CD8-positive, alpha-beta memory T cell (primary cell): Measurements from ENCODE around the gene CA10. TPM values are rescaled to one million over a fixed set of nuclear protein-coding genes. Genes with fewer than 3 reads are reported as not detected.

Experiments used
- CTCF ChIA-PET: fragments of 350-600 bp; sonication (Branson Sonifier 250); formaldehyde crosslinking; loops from one replicate; lab custom pipeline; 2021; ENCODE audit warnings: antibody characterized with exemption; lab: Charles Lee
- POLR2A ChIA-PET: fragments of 350-600 bp; sonication (Branson Sonifier 250); formaldehyde crosslinking; loops from one replicate; lab custom pipeline; 2021; ENCODE audit warnings: antibody characterized with exemption; lab: Charles Lee
- DNase-seq, 5 donors: peaks; one replicate each; pipeline versions ENCODE4 v3.0.0 to v3.0.0-alpha.2; 2020 to 2022; ENCODE audit warnings: mixed read lengths in 1 of 5
- H3K27ac ChIP-seq: one replicate; pipeline ENCODE4 v1.7.0; 2013; ENCODE audit warnings: low read depth, mild to moderate bottlenecking, low read length, moderate library complexity
- H3K27me3 ChIP-seq: 2 replicates; pipeline ENCODE4 v1.7.0; 2013; ENCODE audit warnings: low read length, mild to moderate bottlenecking; ENCODE audit not compliant: insufficient read depth, poor library complexity, severe bottlenecking
- H3K36me3 ChIP-seq: 2 replicates; pipeline ENCODE4 v1.7.0; 2013; ENCODE audit warnings: mild to moderate bottlenecking, low read length, moderate library complexity; ENCODE audit not compliant: insufficient read depth
- H3K4me1 ChIP-seq: 2 replicates; pipeline ENCODE4 v1.7.0; 2013; ENCODE audit warnings: mild to moderate bottlenecking, low read length, moderate library complexity; ENCODE audit not compliant: insufficient read depth
- H3K4me3 ChIP-seq: 2 replicates; pipeline ENCODE4 v1.7.0; 2013; ENCODE audit warnings: mild to moderate bottlenecking, low read length
- H3K9me3 ChIP-seq: 2 replicates; pipeline ENCODE4 v1.7.0; 2013; ENCODE audit warnings: mild to moderate bottlenecking, low read length
- H3K27ac Mint-ChIP-seq, 8 donors: one replicate each; pipeline ENCODE4 v1.8.0; 2020 to 2021; ENCODE audit warnings: mixed read lengths in 8 of 8, mild to moderate bottlenecking in 6 of 8, inconsistent platforms in 3 of 8, moderate library complexity in 3 of 8
- H3K27me3 Mint-ChIP-seq, 2 donors: one replicate each; pipeline ENCODE4 v1.8.0; 2020 to 2021; ENCODE audit warnings: mixed read lengths in 2 of 2, mild to moderate bottlenecking in 1 of 2, moderate library complexity in 1 of 2
- H3K36me3 Mint-ChIP-seq, 3 donors: one replicate each; pipeline ENCODE4 v1.8.0; 2020 to 2021; ENCODE audit warnings: mixed read lengths in 3 of 3, inconsistent platforms in 1 of 3, mild to moderate bottlenecking in 1 of 3
- H3K4me1 Mint-ChIP-seq, 3 donors: one replicate each; pipeline ENCODE4 v1.8.0; 2020 to 2021; ENCODE audit warnings: mixed read lengths in 3 of 3, inconsistent platforms in 1 of 3, mild to moderate bottlenecking in 1 of 3
- H3K4me3 Mint-ChIP-seq, 7 donors: one replicate each; pipeline ENCODE4 v1.8.0; 2020 to 2021; ENCODE audit warnings: mixed read lengths in 7 of 7, mild to moderate bottlenecking in 6 of 7, moderate library complexity in 4 of 7, inconsistent platforms in 2 of 7
- H3K9me3 Mint-ChIP-seq, 5 donors: one replicate each; pipeline ENCODE4 v1.8.0; 2020 to 2022; ENCODE audit warnings: mixed read lengths in 5 of 5, mild to moderate bottlenecking in 3 of 5, moderate library complexity in 2 of 5, inconsistent platforms in 1 of 5
- polyA plus RNA-seq: library from polyadenylated mRNA; unstranded; fragments of 300-500 nt; fragmentation: Illumina TruSeq; gene quantifications from one replicate; pipeline ENCODE4 v1.2.3, GENCODE V29; 2021
- total RNA-seq, 2 experiments: library from RNA; stranded (reverse); gene quantifications; one replicate each; pipeline ENCODE4 v1.2.3, GENCODE V29; 2021

The CA10 gene
- total and polyA plus RNA-seq, 3 experiments from 2014 or later: 0.18 TPM; not detected in 2

DNA sequence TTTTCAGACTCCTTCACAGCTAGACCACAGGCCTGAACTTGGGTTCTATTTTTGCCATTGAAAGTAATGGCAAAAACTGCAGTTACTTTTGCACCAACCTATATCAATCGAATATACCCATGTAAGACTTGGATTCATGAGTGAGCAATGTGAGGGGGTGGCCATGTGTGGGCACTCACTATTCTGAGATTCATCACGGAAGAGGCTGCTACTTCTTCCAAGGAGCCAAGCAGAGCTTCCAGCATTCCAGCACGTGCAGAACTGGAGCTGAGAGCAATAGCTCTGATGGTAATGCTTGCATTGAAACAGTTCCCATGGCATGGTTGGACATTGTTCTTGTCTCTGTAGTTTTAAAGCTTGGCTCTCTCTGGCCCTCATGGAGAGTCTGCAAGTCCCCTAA lies 327.6 kb downstream of the CA10 start:
- no peaks in the 10 kb centered on the region for H3K27me3 ChIP-seq
- H3K36me3 Mint-ChIP-seq: no peaks in the 10 kb centered on the region
- no peaks in the 10 kb centered on the region for H3K9me3 ChIP-seq
- H3K9me3 Mint-ChIP-seq: peaks cover 0 to 9% (median 0%) of the 10 kb centered on the region in 5 donors
- no peaks in the 10 kb centered on the region for H3K4me1 ChIP-seq
- no peak for DNase-seq
- peaks cover 0 to 6% of the 10 kb centered on the region in 2 donors for H3K27me3 Mint-ChIP-seq
- H3K36me3 ChIP-seq: no peaks in the 10 kb centered on the region
- no peak overlapping the region for H3K4me3 ChIP-seq
- H3K27ac Mint-ChIP-seq: no peak overlapping the region
- POLR2A ChIA-PET: no interaction called here
- H3K4me3 Mint-ChIP-seq: no peak overlapping the region
- CTCF ChIA-PET: no interaction called here
- H3K27ac ChIP-seq: no peak overlapping the region
- H3K4me1 Mint-ChIP-seq: no peaks in the 10 kb centered on the region

DNA sequence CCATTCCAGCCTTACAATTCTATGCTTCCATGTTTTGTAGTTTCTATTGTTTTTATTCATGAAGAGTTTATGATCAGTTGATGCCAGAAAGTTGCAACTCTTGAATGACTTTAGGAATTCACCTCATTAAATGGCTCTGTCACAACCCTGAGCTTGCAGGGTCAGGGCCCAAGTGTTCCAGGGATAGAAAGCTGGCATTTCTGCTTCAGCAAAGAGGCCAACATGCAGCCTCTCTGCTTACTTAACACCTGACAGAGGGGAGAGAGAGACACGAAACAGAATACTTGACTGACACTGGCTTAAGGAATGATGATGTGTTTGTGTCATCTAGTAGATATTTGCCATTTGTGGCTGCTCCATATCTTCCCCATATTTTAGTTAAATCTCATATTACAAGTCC lies 328.1 kb downstream of the CA10 start:
- peaks cover 0 to 6% of the 10 kb centered on the region in 2 donors for H3K27me3 Mint-ChIP-seq
- CTCF ChIA-PET: no interaction called here

DNA sequence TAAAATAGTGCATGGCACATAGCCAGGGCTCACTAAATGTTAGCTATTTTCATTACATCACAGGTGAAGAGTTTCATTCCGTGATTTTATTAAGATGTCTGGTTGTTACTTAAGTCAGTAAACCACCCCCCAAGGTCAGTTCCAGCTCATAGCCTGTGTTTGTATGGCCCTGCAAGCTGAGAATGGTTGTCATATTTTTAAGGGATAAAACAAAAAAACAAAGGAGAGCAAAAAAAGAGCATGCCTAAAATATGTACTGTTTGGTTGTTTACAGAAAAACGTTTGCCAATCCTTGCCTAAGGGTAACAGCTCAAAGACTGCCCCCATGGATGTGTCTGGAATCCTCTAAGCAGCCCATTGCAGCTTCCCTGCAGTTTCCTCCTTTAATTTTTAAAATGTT lies 329.6 kb downstream of the CA10 start:
- CTCF ChIA-PET: no interaction called here
- no peaks in the 10 kb centered on the region for H3K36me3 ChIP-seq
- H3K9me3 Mint-ChIP-seq: peaks cover 0 to 9% (median 0%) of the 10 kb centered on the region in 5 donors
- no peak for DNase-seq
- POLR2A ChIA-PET: no interaction called here
- no peaks in the 10 kb centered on the region for H3K4me1 ChIP-seq
- H3K4me3 ChIP-seq: no peak overlapping the region
- H3K27ac Mint-ChIP-seq: no peak overlapping the region
- no peaks in the 10 kb centered on the region for H3K4me1 Mint-ChIP-seq
- no peaks in the 10 kb centered on the region for H3K27me3 ChIP-seq
- H3K9me3 ChIP-seq: no peaks in the 10 kb centered on the region
- H3K36me3 Mint-ChIP-seq: no peaks in the 10 kb centered on the region
- no peak overlapping the region for H3K4me3 Mint-ChIP-seq
- peaks cover 0 to 4% of the 10 kb centered on the region in 2 donors for H3K27me3 Mint-ChIP-seq
- H3K27ac ChIP-seq: no peak overlapping the region

More for the DNA sequence above, 328.1 kb downstream of the CA10 start:
- Mint-ChIP-seq H3K27ac (no peak overlapping the region), H3K4me3 (no peak overlapping the region), H3K4me1 (no peaks in the 10 kb centered on the region), H3K9me3 (peaks cover 0 to 9% (median 0%) of the 10 kb centered on the region in 5 donors), H3K36me3 (no peaks in the 10 kb centered on the region)
- no peaks in the 10 kb centered on the region for H3K36me3 ChIP-seq
- no peaks in the 10 kb centered on the region for H3K9me3 ChIP-seq
- no peak for DNase-seq
- H3K27me3 ChIP-seq: no peaks in the 10 kb centered on the region
- POLR2A ChIA-PET: no interaction called here
- H3K4me1 ChIP-seq: no peaks in the 10 kb centered on the region
- no peak overlapping the region for H3K4me3 ChIP-seq
- H3K27ac ChIP-seq: no peak overlapping the region

GRCh38 chr17:51827140-51827539 lies 331.4 kb downstream of the CA10 start:
- DNase-seq: no peak
- H3K4me1 Mint-ChIP-seq: no peaks in the 10 kb centered on the region
- peaks cover 0 to 9% (median 0%) of the 10 kb centered on the region in 5 donors for H3K9me3 Mint-ChIP-seq
- Histone ChIP-seq H3K36me3 (no peaks in the 10 kb centered on the region), H3K9me3 (no peaks in the 10 kb centered on the region), H3K27me3 (no peaks in the 10 kb centered on the region), H3K27ac (no peak overlapping the region), H3K4me3 (no peak overlapping the region), H3K4me1 (no peaks in the 10 kb centered on the region)
- ChIA-PET POLR2A (no interaction called here), CTCF (no interaction called here)
- no peaks in the 10 kb centered on the region for H3K36me3 Mint-ChIP-seq
- no peak overlapping the region for H3K27ac Mint-ChIP-seq
- H3K27me3 Mint-ChIP-seq: no peaks in the 10 kb centered on the region
- no peak overlapping the region for H3K4me3 Mint-ChIP-seq

- no peak for DNase-seq
- no peaks in the 10 kb centered on the region for H3K27me3 ChIP-seq
- H3K27ac ChIP-seq: no peak overlapping the region
- Mint-ChIP-seq H3K36me3 (no peaks in the 10 kb centered on the region), H3K9me3 (peaks cover 0 to 6% (median 0%) of the 10 kb centered on the region in 5 donors), H3K4me3 (no peak overlapping the region), H3K27ac (no peak overlapping the region), H3K27me3 (peaks cover 3% of the 10 kb centered on the region in 2 donors), H3K4me1 (no peaks in the 10 kb centered on the region)
- H3K9me3 ChIP-seq: no peaks in the 10 kb centered on the region
- POLR2A ChIA-PET: no interaction called here
- H3K4me3 ChIP-seq: no peak overlapping the region
- CTCF ChIA-PET: no interaction called here
- H3K36me3 ChIP-seq: no peaks in the 10 kb centered on the region
- H3K4me1 ChIP-seq: no peaks in the 10 kb centered on the region
Observed at GRCh38 chr17:51820766-51821165, 337.7 kb downstream of the CA10 start.

DNA sequence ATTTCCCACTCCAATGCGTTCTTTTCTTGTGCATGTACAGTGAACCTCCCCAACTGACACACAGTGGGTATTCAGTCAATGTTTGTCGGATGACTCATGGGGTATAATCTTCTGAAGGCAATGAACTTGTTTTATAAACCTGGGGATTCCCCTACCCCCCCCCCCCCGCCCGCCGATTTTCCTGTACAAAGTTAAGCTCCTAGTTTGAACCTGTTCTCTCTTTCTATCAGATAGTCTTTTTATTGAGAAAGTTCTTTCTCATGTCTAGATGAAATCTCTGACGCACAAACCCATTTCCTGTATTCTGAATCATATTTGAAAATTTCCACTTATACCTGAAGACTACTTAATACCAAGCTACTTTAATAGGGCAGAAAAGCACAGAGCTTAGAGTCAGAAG lies 338.3 kb downstream of the CA10 start:
- no peaks in the 10 kb centered on the region for H3K4me1 ChIP-seq
- H3K4me3 ChIP-seq: no peak overlapping the region
- H3K4me3 Mint-ChIP-seq: no peak overlapping the region
- peaks cover 3% of the 10 kb centered on the region in 2 donors for H3K27me3 Mint-ChIP-seq
- H3K9me3 ChIP-seq: no peaks in the 10 kb centered on the region
- no peaks in the 10 kb centered on the region for H3K4me1 Mint-ChIP-seq
- no peak for DNase-seq
- H3K36me3 ChIP-seq: no peaks in the 10 kb centered on the region
- CTCF ChIA-PET: no interaction called here
- peaks cover 0 to 6% (median 0%) of the 10 kb centered on the region in 5 donors for H3K9me3 Mint-ChIP-seq
- POLR2A ChIA-PET: no interaction called here
- H3K36me3 Mint-ChIP-seq: no peaks in the 10 kb centered on the region
- H3K27ac Mint-ChIP-seq: peak overlapping the region in 1 of 8 donors; percentile 41
- H3K27ac ChIP-seq: no peak overlapping the region
- no peaks in the 10 kb centered on the region for H3K27me3 ChIP-seq

DNA sequence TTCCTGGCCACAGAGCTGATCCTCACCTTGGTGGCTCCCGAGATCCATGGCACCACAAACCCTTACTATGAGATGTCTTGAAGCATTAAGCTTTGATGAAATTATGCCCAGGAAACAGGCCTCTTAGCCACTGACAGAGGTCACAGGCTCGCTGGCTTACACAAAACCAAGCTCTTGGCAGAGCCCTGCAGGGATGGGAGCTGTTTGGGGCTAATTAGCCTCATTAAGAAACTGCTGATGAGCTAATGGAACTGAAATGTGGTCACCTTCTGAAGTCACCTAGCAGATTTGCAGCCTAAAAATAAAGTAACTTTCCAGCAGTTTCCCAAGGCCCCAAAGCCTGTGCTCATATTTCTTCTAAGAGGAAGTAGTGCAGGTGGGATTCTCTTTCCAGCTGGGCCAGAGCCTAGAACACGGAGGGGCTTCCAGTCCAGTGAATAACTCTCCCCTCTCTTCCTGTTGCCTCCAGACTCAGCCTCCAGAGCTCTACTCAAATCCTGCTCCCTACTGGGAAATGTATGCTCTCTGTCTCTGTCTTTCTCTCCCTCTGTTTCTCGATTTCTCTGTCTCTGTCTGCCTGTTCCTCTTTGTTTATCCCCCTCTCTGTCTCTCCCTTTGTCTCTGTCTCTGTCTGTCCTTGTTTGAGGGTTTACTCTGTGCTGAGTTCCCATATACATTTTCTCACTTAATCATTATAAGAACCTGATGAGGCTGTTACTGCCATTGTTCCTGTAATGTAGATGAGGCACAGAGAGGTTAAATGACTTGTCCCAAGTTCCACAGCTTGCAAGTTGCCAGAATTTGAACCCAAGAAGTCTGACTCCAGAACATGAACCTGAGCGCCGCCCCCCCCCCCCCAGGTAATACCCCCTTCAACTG lies 338.9 kb downstream of the CA10 start:
- Mint-ChIP-seq H3K9me3 (peaks cover 0 to 6% (median 0%) of the 10 kb centered on the region in 5 donors), H3K36me3 (no peaks in the 10 kb centered on the region), H3K27ac (no peak overlapping the region), H3K4me1 (no peaks in the 10 kb centered on the region), H3K27me3 (peaks cover 3% of the 10 kb centered on the region in 2 donors), H3K4me3 (no peak overlapping the region)
- Histone ChIP-seq H3K4me3 (no peak overlapping the region), H3K27me3 (no peaks in the 10 kb centered on the region), H3K36me3 (no peaks in the 10 kb centered on the region), H3K4me1 (no peaks in the 10 kb centered on the region), H3K27ac (no peak overlapping the region), H3K9me3 (no peaks in the 10 kb centered on the region)
- ChIA-PET CTCF (no interaction called here), POLR2A (no interaction called here)
- DNase-seq: no peak

DNA sequence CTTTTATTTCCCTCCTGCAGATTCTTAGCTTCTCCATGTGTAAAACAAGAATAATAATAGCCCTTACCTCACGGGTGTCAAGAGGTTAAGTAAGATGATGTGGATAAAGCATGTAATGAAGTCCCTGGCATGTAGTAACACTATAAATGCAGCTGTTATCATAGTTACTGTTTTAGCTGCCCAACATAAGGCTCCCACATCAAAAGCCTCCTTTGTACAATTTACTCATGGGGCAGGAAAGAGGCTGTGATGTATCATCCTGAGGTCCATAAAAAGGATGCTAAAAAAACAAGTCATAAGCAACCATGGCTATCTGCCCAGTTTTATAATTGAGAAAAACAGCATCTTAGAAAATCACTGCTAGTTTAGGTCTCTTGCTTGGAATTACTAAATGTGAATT lies 339.7 kb downstream of the CA10 start:
- H3K4me1 ChIP-seq: no peaks in the 10 kb centered on the region
- H3K36me3 ChIP-seq: no peaks in the 10 kb centered on the region
- CTCF ChIA-PET: no interaction called here
- H3K36me3 Mint-ChIP-seq: no peaks in the 10 kb centered on the region
- no peak for DNase-seq
- POLR2A ChIA-PET: no interaction called here
- H3K27ac ChIP-seq: no peak overlapping the region
- no peaks in the 10 kb centered on the region for H3K27me3 ChIP-seq
- no peak overlapping the region for H3K27ac Mint-ChIP-seq
- no peak overlapping the region for H3K4me3 ChIP-seq
- no peaks in the 10 kb centered on the region for H3K4me1 Mint-ChIP-seq
- H3K9me3 ChIP-seq: no peaks in the 10 kb centered on the region
- peaks cover 0 to 6% (median 0%) of the 10 kb centered on the region in 5 donors for H3K9me3 Mint-ChIP-seq
- H3K4me3 Mint-ChIP-seq: no peak overlapping the region
- H3K27me3 Mint-ChIP-seq: peaks cover 3% of the 10 kb centered on the region in 2 donors
